A673 (cell line): ENCODE measurements around the gene SMIM5. TPM values are rescaled to one million over a fixed set of nuclear protein-coding genes. Genes with fewer than 3 reads are reported as not detected.

Experiments
- BruUV-seq: library from RNA; stranded (reverse); fragments of 400-500 nt; replicated peaks from 2 replicates; lab custom pipeline; 2021; lab: Mats Ljungman, UMichigan
- CTCF ChIA-PET: fragments of 300-600 bp; sonication (Branson Sonifier 250); formaldehyde crosslinking; loops from one replicate; lab custom pipeline; 2022; ENCODE audit warnings: antibody characterized with exemption; lab: Charles Lee
- POLR2A ChIA-PET: fragments of 300-600 bp; sonication (Branson Sonifier 250); formaldehyde crosslinking; loops from one replicate; lab custom pipeline; 2022; ENCODE audit warnings: antibody characterized with exemption; ENCODE audit not compliant: low non-redundant PET; lab: Charles Lee
- DNase-seq: peaks from one replicate; pipeline ENCODE4 v3.0.0-alpha.2; 2015; ENCODE audit warnings: low spot score
- H3K27ac ChIP-seq: fragments of 200-600 bp; sonication (generic); 2 replicates; pipeline ENCODE4 v1.5.1; 2016; ENCODE audit warnings: mixed run types, low read depth, mild to moderate bottlenecking, mixed read lengths, antibody characterized with exemption, low read length; ENCODE audit not compliant: poor library complexity, severe bottlenecking
- H3K27me3 ChIP-seq: fragments of 200-600 bp; sonication (generic); replicated peaks from 2 replicates; pipeline ENCODE4 v1.6.1; 2017; ENCODE audit warnings: mixed run types, low read depth, mild to moderate bottlenecking, mixed read lengths, antibody characterized with exemption, low read length; ENCODE audit not compliant: insufficient read depth, poor library complexity
- H3K36me3 ChIP-seq: fragments of 200-600 bp; sonication (generic); 2 replicates; pipeline ENCODE4 v1.6.1; 2016; ENCODE audit warnings: mixed run types, mild to moderate bottlenecking, mixed read lengths, antibody characterized with exemption, low read length; ENCODE audit not compliant: insufficient read depth, poor library complexity, severe bottlenecking
- H3K4me1 ChIP-seq: fragments of 200-600 bp; sonication (generic); 2 replicates; pipeline ENCODE4 v1.6.1; 2017; ENCODE audit warnings: mixed run types, mild to moderate bottlenecking, mixed read lengths, antibody characterized with exemption, low read length; ENCODE audit not compliant: insufficient read depth, poor library complexity, severe bottlenecking
- H3K4me3 ChIP-seq: fragments of 200-600 bp; sonication (generic); 2 replicates; pipeline ENCODE4 v1.5.1; 2016; ENCODE audit warnings: low read depth, mixed run types, mild to moderate bottlenecking, mixed read lengths, low read length; ENCODE audit not compliant: poor library complexity, severe bottlenecking
- H3K9me3 ChIP-seq: fragments of 200-600 bp; sonication (generic); 2 replicates; pipeline ENCODE4 v1.6.1; 2016; ENCODE audit warnings: mixed run types, low read depth, mild to moderate bottlenecking, mixed read lengths, antibody characterized with exemption, low read length; ENCODE audit not compliant: poor library complexity, severe bottlenecking
- EZH2 ChIP-seq: fragments of 200-600 bp; sonication (generic); IDR thresholded peaks from 2 replicates; pipeline ENCODE4 v1.6.1; 2017; ENCODE audit warnings: borderline replicate concordance, low read depth, mild to moderate bottlenecking, mixed read lengths, antibody characterized with exemption, low read length; ENCODE audit not compliant: poor library complexity, severe bottlenecking
- intact Hi-C: fragments of 100-400 bp; cut with micrococcal nuclease; formaldehyde crosslinking; loops from one replicate; pipeline ENCODE4 v1.10.0; 2022; ENCODE audit not compliant: unreplicated experiment
- total RNA-seq: library from RNA; stranded (reverse); gene quantifications from 2 replicates; pipeline ENCODE4 v1.2.3, GENCODE V29; 2021
- TF ChIP-seq, protein P1 (sequence below): fragments of 300-800, 200-600 bp; sonication (generic); conservative IDR thresholded peaks from 2 replicates; pipeline ENCODE4 v1.5.1; 2017; ENCODE audit warnings: low read depth, mild to moderate bottlenecking, antibody characterized with exemption, low read length, moderate library complexity, mixed read lengths

The SMIM5 gene
- total RNA-seq, 1 experiment from 2014 or later, result not detected

DNA sequence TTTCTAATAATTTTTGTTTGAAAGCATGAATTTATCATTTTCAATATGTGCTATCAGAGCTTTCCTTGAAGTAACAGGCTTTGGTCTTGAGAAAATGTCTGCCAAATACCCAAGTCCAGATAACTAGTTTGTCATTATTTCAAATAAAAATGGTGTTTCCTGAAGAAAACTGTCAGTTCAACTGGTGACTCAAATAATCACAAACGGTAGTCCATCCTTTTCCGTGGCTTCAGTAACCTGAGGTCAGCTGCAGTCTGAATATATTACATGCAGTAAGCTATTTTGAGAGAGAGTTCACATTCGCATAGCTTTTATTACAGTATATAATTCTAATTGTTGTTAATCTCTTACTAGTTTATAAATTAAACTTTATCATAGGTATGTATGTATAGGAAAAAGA lies 43.2 kb downstream of the SMIM5 start:
- CTCF ChIA-PET, result interaction anchor here (1.3 kb wide), 1 partner anchor 71 kb away, joined by 8 read pairs; no protein-coding TSS in a partner anchor
- no peak overlapping the region for H3K4me3 ChIP-seq
- BruUV-seq, result no TSS peak
- no peaks in the 10 kb centered on the region for H3K27me3 ChIP-seq
- peaks cover 35% of the 10 kb centered on the region for H3K36me3 ChIP-seq
- intact Hi-C loops, result loop anchor here (2.0 kb wide), 1 partner anchor 70 kb away; no protein-coding TSS in a partner anchor
- H3K9me3 ChIP-seq, result no peaks in the 10 kb centered on the region
- POLR2A ChIA-PET, result no interaction called here
- no peak for DNase-seq
- no peaks in the 10 kb centered on the region for H3K4me1 ChIP-seq
- no peak for TF ChIP-seq EZH2
- TF ChIP-seq, protein P1, sequence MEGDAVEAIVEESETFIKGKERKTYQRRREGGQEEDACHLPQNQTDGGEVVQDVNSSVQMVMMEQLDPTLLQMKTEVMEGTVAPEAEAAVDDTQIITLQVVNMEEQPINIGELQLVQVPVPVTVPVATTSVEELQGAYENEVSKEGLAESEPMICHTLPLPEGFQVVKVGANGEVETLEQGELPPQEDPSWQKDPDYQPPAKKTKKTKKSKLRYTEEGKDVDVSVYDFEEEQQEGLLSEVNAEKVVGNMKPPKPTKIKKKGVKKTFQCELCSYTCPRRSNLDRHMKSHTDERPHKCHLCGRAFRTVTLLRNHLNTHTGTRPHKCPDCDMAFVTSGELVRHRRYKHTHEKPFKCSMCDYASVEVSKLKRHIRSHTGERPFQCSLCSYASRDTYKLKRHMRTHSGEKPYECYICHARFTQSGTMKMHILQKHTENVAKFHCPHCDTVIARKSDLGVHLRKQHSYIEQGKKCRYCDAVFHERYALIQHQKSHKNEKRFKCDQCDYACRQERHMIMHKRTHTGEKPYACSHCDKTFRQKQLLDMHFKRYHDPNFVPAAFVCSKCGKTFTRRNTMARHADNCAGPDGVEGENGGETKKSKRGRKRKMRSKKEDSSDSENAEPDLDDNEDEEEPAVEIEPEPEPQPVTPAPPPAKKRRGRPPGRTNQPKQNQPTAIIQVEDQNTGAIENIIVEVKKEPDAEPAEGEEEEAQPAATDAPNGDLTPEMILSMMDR, result no peak
- no peak overlapping the region for H3K27ac ChIP-seq

DNA sequence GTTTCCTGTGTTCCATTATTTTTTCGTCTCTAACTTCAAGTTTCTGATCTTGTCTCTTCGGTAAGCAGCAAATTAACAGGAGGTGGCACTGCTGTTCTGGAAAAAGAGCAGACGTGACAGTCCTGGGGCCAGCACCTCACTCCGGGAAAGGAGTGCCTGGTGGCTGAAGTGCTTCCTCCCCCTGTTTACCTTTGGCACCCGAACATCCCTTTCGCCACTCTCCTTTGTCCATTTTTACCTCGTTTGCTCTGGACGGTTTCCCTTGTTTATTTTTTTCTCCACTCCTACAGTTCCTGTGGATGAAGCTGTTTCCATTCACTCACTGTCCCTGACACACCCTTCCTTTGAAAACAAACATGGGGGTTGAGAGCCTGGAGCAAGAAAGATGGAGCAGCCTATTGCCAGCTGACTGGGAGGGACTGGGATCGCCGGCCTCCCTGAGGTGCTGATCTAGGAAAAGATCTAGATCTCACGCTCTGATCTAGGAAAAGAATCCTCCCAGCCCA lies 46.5 kb downstream of the SMIM5 start:
- no peak for DNase-seq
- Histone ChIP-seq H3K27ac (no peak overlapping the region), H3K9me3 (no peaks in the 10 kb centered on the region), H3K4me3 (no peak overlapping the region), H3K4me1 (no peaks in the 10 kb centered on the region), H3K36me3 (peaks cover 16% of the 10 kb centered on the region), H3K27me3 (no peaks in the 10 kb centered on the region)
- TF ChIP-seq, protein P1, result no peak
- no TSS peak for BruUV-seq
- ChIA-PET CTCF (interaction anchor here (0.6 kb wide), 1 partner anchor 67 kb away, joined by 3 read pairs; no protein-coding TSS in a partner anchor), POLR2A (no interaction called here)
- intact Hi-C loops, result no loop called here

DNA sequence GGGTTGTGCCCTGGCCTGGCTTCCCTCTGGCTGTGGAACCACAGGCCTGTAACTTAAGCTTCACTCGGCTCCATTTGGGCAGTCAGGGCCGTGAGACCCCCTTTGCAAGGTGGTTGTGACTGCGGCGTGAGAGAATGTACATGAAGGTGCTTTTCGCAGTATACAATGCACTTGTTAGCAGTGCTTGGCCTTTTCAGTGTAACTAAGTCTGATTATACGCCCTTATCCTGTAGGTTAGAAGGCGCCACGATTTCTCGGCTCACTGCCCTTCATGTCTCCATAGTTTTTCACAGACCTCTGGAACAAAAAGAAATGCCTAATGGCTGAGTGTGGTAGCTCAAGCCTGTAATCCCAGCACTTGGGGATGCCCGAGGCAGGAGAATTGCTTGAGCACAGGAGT lies 47.2 kb downstream of the SMIM5 start:
- Histone ChIP-seq H3K4me3 (no peak overlapping the region), H3K27ac (no peak overlapping the region), H3K9me3 (no peaks in the 10 kb centered on the region), H3K4me1 (no peaks in the 10 kb centered on the region), H3K36me3 (peaks cover 16% of the 10 kb centered on the region), H3K27me3 (no peaks in the 10 kb centered on the region)
- no peak for DNase-seq
- TF ChIP-seq EZH2, result no peak
- TF ChIP-seq, protein P1, result no peak
- ChIA-PET POLR2A (no interaction called here), CTCF (no interaction called here)
- no TSS peak for BruUV-seq
- intact Hi-C loops, result no loop called here
